ENCODE results near the gene SLC47A1.

GRCh38 chr17:19495828-19496528 is 37.7 kb upstream of the SLC47A1 start:
- TF ChIP-seq CTCF (IDR thresholded peaks at IDR 0.05) (no peak), POLR2AphosphoS5 (IDR thresholded peaks at IDR 0.05) (no peak), POLR2A (IDR thresholded peaks at IDR 0.05) (no peak), EP300 (IDR thresholded peaks at IDR 0.05) (no peak)
